GM19351 (cell line): ENCODE data around the gene CCDC47.
"Not testable (repeated sequence)": the region's sequence is repeated elsewhere in the genome, so short reads cannot be mapped to it uniquely, and the experiment has no call there.

Experiments used
- ATAC-seq: cut with Tn5 transposase; IDR thresholded peaks from one replicate; pipeline ENCODE4 v1.9.1; 2021; ENCODE audit warnings: mild to moderate bottlenecking, moderate library complexity; ENCODE audit not compliant: unreplicated experiment

Gene CCDC47

DNA sequence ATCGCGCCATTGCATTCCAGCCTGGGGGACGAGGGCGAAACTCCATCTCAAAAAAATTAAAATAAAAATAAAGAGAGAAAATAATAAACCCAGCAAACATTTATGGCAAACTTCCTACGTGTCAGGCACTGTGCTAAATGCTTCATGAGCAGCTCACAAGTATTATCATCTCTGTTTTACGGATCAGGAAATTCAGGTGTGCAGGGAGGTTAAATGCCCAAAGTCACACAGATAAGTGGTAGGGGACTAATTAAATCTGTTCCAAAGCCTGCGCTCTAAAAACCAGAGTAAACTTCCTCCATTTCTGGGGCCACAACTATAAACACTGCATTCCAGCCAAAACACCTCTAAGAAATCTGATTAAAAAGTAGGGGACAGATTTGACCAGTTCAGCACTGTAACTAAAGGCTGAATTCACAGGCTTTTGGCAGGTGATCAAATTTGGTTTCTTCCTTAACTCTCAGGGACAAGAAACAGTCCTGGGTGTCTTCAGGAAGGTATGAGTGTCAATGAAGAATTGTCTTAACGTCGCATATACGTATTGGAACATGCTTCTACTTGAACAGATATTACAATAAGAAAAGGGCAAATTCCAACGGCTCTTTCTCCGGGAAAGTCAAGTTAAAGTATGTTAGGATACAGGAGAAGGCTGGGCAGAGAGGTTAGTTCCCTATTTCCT, 32.8 kb downstream of the CCDC47 start:
- ATAC-seq = no peak

DNA sequence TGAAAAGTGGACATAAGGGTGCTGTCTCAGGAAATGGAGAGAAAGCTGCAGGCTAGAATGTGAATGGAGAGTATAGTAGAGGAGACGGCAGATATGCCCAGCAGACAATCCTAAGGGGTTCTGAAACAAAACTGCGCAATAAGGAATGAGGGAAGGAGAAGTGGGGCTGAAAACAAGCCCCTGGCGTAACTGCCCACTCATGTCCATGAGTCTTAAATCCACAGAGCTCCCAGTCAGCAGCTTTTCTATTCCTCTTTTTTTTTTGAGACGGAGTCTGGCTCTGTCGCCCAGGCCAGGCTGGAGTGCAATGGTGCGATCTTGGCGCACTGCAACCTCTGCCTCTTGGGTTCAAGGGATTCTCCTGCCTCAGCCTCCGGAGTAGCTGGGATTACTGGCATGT, 37.7 kb downstream of the CCDC47 start:
- ATAC-seq = no peak

DNA sequence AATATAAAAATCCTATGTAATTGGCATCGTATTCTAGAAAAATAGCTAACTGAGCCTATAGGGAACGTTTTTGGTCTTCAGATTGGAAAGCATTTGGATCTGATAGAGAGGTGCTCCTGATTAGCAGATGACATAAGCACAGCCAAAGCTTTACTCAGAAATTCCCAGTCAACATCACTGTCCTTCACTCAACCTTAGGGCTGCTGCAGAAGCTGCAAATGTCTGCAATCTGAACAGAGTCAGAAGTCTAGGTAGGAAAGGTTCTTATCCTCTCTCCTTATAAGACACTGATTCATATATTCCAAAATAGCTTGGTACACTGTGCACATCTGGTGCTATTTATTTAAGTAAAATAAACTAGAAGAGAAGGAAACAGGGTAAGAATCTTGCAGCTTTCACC, 51.0 kb downstream of the CCDC47 start:
- ATAC-seq = no peak

DNA sequence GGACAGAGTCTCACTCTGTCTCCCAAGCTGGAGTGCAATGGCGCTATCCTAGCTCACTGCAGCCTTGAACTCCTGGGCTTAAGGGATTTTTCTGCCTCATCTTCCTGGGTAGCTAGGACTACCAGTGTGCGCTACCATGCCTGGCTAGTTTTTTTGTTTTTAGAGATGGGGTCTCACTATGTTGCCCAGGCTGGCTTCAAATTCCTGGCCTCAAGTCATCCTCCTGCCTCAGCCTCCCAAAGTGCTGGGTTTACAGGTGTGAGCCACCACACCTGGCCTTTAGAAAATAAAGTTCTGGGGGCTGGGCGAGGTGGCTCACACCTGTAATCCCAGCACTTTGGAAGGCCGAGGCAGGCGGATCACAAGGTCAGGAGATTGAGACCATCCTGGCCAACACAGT, 53.2 kb downstream of the CCDC47 start:
- not testable (repeated sequence) for ATAC-seq

DNA sequence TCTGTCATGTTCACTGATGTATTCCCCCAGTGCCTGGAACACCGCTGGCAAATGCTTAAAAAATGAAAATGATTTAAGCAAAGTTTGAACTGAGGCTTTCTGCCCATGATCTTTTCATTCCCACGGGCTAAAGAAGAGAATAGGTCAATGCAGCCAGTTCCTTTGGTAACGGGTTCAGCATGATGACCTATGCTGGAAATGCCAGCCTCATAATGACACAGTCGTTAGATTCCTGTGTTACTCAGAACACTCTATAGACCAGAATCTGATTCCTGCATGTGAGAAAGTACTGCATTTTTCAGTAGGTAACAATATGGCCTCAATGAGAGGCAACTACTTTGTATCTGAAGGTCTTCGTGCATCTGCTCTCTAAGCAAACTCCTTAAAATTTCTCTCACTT, 54.4 kb downstream of the CCDC47 start:
- ATAC-seq = no peak

DNA sequence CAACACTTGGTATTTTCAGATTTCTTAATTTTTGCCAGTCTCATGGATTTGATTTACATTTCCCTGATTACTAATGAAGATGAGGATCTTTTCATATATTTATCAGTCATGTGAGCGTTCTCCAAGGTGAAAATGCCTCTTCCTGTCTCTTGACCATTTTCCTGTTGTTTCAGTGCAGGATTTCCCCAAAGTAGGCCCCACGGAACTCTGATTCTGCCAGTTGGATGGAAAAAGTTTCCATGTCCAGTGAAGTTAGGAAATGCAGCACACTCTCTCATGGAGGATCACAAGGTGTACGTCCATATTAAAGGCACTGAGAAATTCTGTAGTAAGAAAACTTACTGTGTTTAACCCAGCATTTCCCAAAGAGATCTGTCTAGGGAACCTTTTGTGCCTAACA, 57.0 kb downstream of the CCDC47 start:
- ATAC-seq = no peak

DNA sequence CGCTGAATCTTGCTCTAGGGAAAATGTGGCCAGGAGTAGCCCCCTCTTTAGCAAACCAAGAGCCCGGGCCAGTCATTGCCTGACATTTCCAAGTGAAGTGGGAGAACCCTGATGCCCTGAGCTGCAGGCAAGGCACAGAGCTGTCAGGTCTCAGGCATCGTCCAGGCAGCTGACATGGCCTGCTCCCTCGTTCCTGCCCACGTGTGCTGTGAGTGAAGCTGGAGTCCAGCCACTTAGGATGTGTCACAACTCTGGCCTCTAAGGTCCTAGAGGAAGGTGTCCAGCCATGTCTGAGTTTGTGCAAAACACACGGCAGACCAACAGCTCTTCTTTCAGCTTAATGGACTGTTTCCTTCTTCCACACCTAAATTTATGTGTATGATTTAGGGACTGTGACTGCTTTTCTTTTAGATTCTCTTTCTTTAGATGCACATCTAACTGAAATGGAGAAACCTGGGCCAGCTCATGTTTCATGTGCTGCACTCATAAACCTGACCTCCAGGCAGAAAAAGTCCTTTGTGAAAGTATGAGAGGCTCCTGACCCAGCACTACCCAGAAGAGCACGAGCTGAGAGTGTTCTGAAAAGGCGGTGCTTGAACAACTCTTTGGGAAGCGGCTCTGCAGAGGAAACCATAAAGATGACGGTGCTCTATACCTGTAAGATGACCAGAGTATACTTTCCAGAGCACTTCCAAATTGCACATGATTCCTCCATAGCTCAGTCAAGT, 58.7 kb downstream of the CCDC47 start:
- no peak for ATAC-seq

DNA sequence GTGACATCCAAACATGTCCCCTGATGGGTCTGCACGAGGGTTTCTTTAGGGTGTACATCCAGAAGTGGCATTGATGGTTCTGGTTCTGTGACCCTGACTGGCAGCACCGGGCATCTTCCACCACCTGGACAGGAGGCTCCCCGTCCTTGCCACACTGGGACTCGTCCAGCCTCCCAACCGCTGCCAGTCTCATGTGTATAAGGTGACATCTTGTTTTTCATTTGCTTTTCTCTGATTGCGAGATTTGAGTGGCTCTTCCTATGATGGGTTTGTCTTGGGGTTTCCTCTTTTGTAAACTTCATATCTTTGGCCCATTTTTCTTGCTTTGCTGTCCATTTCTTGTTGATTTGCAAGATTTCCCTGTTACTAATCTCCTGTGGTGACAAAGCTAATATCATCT, 64.3 kb downstream of the CCDC47 start:
- ATAC-seq = no peak

DNA sequence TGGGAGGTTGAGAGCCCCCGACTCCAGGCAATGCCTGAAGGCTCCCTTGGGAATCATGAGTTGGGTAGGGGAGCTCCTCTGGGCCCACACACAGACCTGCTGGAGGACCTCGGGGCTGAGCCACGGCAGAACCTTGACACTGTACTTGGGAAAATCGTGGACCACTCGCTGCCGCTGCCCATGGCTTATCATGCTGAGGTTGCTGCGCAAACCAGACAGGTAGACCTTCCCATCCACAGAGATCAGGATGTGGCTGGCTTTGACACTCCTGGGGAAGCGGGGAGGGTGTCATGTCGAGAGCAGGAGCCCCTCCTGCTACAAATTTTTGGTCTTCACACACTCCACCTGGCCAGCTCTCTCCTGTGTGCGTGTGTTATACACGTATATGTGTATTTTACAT, 66.2 kb downstream of the CCDC47 start:
- no peak for ATAC-seq

DNA sequence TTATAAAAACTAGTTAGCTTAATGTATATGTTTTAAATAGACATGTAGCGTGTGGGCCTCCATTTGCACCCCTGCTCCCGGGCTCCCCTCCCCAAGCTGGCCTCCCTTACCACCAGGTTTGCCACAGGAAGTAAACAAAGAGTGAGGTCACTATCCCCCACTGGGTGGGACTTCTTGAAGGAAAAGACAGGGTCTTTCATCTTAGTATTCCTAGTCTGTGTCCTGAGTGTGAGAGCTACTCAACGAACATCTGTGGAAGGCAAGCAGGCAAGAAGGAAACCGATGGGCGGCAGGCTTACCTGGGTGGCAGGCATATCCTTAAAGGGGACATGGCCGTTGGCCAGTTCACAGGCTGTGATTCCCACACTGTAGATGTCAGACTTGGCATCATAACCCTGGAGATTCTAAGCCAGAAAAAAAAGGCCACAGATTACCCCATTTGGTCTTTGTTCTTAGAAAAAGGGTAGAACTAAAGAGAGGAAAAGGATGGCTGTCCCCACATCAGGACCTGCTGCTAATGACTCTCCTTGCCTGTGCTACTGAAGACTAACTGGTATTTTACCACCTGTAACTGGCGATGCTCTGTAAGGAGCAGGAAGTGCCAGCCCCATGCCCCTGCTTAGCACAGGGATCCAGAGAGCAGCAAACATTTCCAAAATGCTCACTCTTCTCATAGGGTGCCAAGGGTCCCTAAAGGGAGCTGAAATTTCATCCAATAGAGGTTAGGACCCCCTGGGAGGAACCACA, 66.9 kb downstream of the CCDC47 start:
- ATAC-seq = no peak

DNA sequence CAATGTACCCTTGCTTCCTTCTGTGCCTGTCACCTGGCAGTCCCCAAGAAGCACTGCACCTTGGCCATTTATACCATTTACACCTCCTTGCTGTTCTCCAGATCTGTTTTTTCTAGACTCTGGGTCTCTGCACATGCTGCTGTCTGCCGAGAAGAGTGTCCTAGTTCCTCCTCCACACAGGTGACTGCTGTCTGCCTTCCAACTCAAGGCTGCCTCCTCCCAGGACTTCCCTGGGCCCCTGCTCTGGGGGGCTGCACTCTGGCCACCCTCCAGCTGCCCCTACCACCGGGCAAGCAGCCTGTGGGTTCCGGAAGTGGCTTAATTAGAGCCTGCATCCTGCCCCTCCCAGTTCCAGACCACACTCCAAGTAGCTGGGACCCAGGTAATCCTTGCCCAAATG, 67.7 kb downstream of the CCDC47 start:
- ATAC-seq = no peak

DNA sequence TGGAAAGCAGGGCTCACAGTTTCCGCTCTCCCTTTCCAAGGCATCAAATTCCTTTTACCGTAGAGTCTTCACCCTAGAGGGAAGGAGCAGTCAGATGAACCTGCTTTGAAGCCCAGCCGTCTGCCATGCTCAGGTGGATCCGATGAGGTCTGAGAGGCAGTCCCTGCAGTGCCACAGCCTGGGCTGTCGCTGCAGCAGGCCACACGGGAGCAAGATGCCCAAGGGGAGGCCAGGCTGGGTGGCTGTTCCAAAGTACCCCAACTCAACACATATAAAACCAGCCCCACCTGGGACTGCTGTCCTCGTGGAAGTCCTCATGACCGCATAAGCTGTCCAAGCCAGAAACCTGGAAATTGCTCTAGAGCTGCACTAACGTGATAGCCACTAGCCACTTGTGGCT, 68.6 kb downstream of the CCDC47 start:
- no peak for ATAC-seq

DNA sequence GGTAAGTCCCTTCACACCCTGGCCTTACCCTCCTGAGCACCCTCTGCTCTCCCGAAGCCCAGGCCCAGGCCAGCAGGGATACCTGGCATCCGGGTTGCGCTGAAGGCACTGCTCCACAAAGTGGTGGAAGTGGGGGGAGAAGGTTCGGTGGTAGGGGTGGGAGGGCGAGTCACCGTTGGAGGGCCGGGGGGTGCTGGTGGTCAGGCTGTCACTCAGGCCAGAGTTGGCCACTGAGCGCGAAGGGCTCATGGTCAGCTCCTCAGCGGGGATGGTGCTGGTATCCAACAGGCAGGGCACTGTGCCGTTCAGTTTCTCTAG, 69.2 kb downstream of the CCDC47 start:
- no peak for ATAC-seq

DNA sequence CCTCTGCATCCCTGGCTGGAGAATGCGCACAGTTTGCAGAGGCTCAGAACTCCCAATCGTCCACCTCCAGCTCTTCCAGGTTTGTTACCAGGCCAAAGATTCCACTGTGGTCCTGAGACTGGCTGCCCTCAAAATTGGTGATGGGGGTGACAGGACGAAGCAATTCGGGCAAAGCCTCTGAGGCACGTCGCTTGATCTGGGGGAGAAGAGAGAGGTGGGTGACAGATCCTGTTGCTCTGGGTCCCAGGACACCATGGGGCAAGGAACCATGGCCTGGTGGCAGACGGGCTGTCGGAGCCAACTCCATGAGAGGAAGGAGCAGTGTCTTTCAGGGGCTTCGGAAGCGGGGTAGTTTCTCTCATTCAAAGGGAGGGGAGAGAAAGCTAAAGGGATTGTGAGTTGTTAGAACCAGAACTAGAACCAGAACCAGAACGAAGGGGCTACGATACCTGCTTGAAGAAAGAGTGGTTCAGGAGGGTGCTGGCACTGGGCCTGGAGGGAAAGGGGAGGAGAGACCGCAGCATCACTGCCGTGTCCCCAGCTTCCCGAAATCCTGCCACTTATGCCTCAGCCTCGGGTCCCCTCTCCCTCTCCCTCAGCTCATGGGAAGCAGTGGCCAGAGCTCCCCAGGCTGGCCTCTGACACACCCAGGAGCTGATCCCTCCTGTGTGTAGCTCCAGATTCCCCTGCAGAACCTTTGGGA, 69.7 kb downstream of the CCDC47 start:
- no peak for ATAC-seq

DNA sequence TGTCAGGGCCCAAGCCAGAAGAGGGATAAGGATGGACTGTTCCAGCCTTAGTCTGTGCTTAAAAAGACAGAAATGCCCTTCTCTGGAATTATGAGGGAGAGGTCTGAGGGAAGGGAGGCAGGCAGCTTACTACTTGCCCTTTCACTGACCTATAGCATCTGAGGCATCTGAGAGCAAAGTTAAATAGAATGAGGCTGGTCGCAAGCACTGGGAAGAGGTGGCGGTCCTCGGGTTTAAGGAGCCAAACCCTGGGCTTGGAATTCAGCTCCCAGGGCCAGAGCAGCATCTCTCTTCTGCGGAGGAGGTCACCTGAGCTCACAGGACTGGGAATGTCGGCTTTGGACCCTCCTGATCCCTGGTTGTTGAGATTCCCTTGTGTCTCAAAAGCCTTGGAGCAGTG, 70.4 kb downstream of the CCDC47 start:
- ATAC-seq = no peak

DNA sequence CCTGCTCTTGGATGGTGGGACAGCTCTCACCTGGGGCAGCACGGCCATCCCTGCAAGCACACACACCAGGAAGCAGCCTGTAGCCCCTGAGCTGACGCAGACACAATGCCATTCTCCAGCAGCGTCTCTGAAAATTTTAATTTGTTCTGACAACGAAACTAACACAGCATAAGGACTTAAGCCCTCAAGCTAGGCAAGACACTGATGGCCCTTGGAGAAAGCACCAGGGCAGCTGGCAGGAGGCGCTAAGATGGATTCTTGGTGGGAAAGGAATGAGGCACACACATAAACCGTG, 70.7 kb downstream of the CCDC47 start:
- ATAC-seq = no peak

DNA sequence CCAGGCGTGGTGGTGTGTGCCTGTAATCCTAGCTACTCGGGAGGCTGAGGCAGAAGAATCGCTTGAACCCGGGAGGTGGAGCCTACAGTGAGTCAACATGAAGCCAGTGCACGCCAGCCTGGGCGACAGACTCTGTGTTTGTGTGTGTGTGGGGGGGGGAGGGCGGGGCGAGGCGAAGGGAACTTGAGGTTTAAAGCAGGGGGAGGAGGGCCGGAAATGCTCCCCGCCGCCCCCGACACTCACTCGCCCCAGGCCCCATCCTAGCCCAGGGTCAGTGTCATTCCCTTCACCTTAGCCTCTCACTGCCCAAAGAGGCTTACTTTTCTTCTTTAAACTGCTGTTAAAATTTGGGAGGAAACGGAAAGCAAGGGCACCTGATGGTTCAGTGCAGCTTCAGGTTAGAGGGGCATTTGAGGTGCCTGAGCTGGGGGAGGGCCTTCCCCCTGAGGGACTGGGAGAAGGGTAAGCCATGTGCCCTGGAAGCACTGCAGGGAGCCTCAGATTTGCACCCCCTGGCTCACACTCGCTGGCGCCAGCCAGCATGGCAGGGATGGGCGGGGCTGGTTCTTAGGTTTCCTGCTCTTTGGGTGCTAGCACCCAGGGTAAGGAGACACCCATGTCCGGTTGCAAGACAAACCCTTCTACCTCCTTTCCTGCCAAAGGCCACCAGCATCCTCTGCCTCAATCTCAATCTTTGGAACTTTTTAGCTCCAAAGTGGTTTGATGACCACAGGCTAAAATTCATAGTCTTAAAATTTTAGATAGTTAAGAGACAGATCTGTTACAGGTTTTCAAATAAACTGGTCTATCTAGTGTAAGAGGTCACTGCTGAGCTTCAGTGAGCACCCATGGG, 71.3 kb downstream of the CCDC47 start:
- ATAC-seq = no peak

DNA sequence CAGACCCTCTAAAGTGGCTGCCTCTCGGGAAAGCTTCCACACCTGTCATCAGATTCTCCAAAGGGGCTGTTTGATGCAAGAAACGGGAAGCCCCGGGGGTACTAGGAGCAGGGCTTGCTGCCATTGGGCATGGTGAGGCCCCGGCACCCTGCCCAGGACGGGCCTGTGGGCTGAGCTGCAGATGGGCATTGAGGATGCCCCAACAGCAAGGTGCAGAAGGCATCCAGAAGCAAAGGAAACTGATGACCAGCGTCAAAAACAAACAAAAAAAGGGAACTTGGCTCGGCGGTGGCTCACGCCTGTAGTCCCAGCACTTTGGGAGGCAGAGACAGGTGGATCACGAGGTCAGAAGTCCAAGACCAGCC, 72.0 kb downstream of the CCDC47 start:
- no peak for ATAC-seq

DNA sequence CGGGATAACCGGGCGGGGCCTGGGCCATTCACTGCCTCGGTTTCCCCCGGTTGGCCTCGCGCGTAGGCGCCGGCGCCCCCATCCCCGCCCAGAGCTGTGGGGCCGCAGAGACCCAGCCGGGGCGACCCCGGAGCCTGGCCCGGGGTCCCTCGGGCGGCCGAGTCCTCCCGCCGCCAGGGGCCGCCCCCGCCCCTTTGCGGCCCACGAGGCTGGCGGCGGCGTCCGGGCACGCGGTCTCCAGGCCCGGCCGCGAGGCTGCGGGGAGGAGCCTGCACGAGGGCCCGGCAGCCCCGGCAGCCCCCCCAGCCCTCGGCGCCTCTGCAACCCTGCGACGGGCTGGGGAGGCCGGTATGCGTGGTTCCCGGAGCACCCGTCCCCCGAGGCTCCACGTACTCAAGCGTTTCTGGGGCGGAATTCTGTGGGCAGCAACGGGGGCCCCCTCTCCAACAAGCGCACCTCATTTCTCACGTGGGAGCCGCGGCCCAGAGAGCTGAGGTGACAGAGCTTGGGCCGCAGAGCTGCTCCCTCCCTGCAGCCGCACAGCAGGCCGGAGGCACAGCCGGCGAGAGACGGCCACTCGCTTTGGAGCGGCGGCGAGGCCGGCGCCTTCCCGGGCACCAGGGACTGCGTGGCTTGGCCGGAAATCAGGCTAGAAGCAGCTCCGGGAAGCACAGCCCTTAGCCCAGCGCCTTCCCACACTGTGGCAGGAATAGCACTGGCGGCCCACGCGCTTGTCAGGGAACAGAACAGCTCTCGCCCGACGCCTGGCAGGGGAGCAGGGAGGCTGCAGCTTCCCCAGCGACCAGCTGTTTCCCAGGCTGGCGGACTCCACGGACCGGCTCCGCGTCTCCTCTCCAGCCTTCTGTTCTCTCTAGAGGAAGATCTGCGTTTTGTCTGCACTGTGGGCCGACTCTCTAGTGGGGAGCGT, 72.6 kb downstream of the CCDC47 start:
- no peak for ATAC-seq
